Activated T-helper 2 cell treated with anti-CD3 and anti-CD28 coated beads, Interferon-gamma antibody, Interleukin-2, Interleukin-4, amounts not matched to agents 10 μg/mL and 5 μg/mL and 100 μg/mL, durations not matched to agents 14 hours and 24 hours and 36 hours (primary cell): Measurements from ENCODE around the gene SCFD2. TPM values are rescaled to one million over a fixed set of nuclear protein-coding genes. Genes with fewer than 3 reads are reported as not detected.
"Not testable (repeated sequence)": the region's sequence is repeated elsewhere in the genome, so short reads cannot be mapped to it uniquely, and the experiment has no call there.

Experiments used
- DNase-seq: peaks from one replicate; pipeline ENCODE4 v3.0.0; 2021; ENCODE audit warnings: low spot score
- H3K27ac Mint-ChIP-seq: one replicate; pipeline ENCODE4 v1.8.0; 2021; ENCODE audit warnings: mixed read lengths
- H3K27me3 Mint-ChIP-seq: one replicate; pipeline ENCODE4 v1.8.0; 2021; ENCODE audit warnings: low read depth, mixed read lengths
- H3K36me3 Mint-ChIP-seq: one replicate; pipeline ENCODE4 v1.8.0; 2021; ENCODE audit warnings: low read depth, mixed read lengths
- H3K4me1 Mint-ChIP-seq: one replicate; pipeline ENCODE4 v1.8.0; 2021; ENCODE audit warnings: low read depth, mixed read lengths
- H3K4me3 Mint-ChIP-seq: one replicate; pipeline ENCODE4 v1.8.0; 2021; ENCODE audit warnings: low read depth, mild to moderate bottlenecking, moderate library complexity, mixed read lengths
- H3K9me3 Mint-ChIP-seq: one replicate; pipeline ENCODE4 v1.8.0; 2021; ENCODE audit warnings: mixed read lengths
- intact Hi-C: fragments of 100-400 bp; cut with micrococcal nuclease; formaldehyde crosslinking; loops from one replicate; pipeline ENCODE4 v1.15.1; 2023
- total RNA-seq: library from RNA; stranded (reverse); gene quantifications from 2 replicates; pipeline ENCODE4 v1.2.3, GENCODE V29; 2022

SCFD2 gene
- total RNA-seq, 1 donor from 2014 or later, result 26.3 TPM

- H3K36me3 Mint-ChIP-seq, result no peaks in the 10 kb centered on the region
- intact Hi-C loops, result no loop called here
- H3K4me3 Mint-ChIP-seq, result no peak overlapping the region
- peaks cover 3% of the 10 kb centered on the region for H3K9me3 Mint-ChIP-seq
- no peaks in the 10 kb centered on the region for H3K27me3 Mint-ChIP-seq
- H3K27ac Mint-ChIP-seq, result no peak overlapping the region
- no peaks in the 10 kb centered on the region for H3K4me1 Mint-ChIP-seq
- DNase-seq, result no peak
Measured at GRCh38 chr4:53057679-53058078, 308.2 kb downstream of the SCFD2 start.

GRCh38 chr4:53057108-53057507 is 308.8 kb downstream of the SCFD2 start:
- H3K27ac Mint-ChIP-seq, intact Hi-C loops, DNase-seq, H3K27me3 Mint-ChIP-seq, H3K4me3 Mint-ChIP-seq, H3K36me3 Mint-ChIP-seq, H3K4me1 Mint-ChIP-seq, H3K9me3 Mint-ChIP-seq: not testable (repeated sequence)

GRCh38 chr4:53055716-53056403 is 310.0 kb downstream of the SCFD2 start:
- Mint-ChIP-seq H3K27ac (no peak overlapping the region), H3K4me1 (no peaks in the 10 kb centered on the region), H3K36me3 (no peaks in the 10 kb centered on the region)

DNA sequence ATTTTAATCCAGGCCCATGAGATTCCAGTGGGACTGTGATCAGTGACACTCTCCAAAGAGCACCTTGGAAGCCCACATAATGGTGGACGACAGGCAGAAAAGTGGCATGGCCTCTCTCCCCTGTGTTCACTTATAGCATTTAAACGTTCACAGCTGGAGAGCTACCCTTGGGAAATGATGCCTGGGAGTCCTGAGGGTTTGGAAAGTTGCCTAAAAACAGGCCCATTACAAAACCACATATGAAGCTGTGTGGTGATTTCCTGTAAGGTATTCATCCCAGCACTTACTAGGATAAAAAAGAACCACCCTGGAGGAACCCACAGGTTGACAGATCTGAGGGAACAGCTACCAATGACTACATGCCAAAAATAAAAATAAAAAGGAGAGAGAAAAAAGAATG is 310.6 kb downstream of the SCFD2 start:
- Mint-ChIP-seq H3K27ac (no peak overlapping the region), H3K27me3 (no peaks in the 10 kb centered on the region)
- DNase-seq, result no peak

More at GRCh38 chr4:53055716-53056403, 310.0 kb downstream of the SCFD2 start:
- Mint-ChIP-seq H3K4me3 (no peak overlapping the region), H3K27me3 (no peaks in the 10 kb centered on the region), H3K9me3 (peaks cover 3% of the 10 kb centered on the region)
- intact Hi-C loops, result no loop called here
- DNase-seq, result no peak

GRCh38 chr4:53050361-53050774 is 315.5 kb downstream of the SCFD2 start:
- H3K36me3 Mint-ChIP-seq, result no peaks in the 10 kb centered on the region
- no peak overlapping the region for H3K27ac Mint-ChIP-seq
- intact Hi-C loops, result no loop called here
- no peaks in the 10 kb centered on the region for H3K4me1 Mint-ChIP-seq
- no peaks in the 10 kb centered on the region for H3K27me3 Mint-ChIP-seq
- H3K4me3 Mint-ChIP-seq, result no peak overlapping the region
- no peak for DNase-seq
- no peaks in the 10 kb centered on the region for H3K9me3 Mint-ChIP-seq

More for the DNA sequence above, 310.6 kb downstream of the SCFD2 start:
- Mint-ChIP-seq H3K9me3 (peaks cover 3% of the 10 kb centered on the region), H3K4me3 (no peak overlapping the region), H3K4me1 (no peaks in the 10 kb centered on the region), H3K36me3 (no peaks in the 10 kb centered on the region)
- intact Hi-C loops, result no loop called here

GRCh38 chr4:53049528-53049927 is 316.3 kb downstream of the SCFD2 start:
- H3K27ac Mint-ChIP-seq, result no peak overlapping the region
- no peak overlapping the region for H3K4me3 Mint-ChIP-seq
- no peaks in the 10 kb centered on the region for H3K9me3 Mint-ChIP-seq
- intact Hi-C loops, result no loop called here
- H3K4me1 Mint-ChIP-seq, result no peaks in the 10 kb centered on the region
- no peak for DNase-seq
- no peaks in the 10 kb centered on the region for H3K27me3 Mint-ChIP-seq
- H3K36me3 Mint-ChIP-seq, result no peaks in the 10 kb centered on the region

DNA sequence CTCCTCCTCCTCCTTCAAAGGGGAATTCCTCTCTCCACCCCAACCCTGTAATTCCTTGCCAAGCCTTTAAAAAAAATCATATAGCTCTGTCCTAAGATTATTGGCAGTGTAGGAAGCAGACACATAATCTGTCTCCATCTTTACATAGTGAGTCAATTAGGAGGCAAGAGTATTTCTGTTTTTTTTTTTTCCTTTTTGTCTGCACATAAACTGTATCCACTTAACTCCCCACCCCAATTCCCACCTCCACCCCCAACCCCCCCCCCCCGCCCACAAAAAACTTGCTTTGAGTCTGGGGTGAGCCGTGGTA is 321.3 kb downstream of the SCFD2 start:
- intact Hi-C loops, result no loop called here
- no peaks in the 10 kb centered on the region for H3K4me1 Mint-ChIP-seq

DNA sequence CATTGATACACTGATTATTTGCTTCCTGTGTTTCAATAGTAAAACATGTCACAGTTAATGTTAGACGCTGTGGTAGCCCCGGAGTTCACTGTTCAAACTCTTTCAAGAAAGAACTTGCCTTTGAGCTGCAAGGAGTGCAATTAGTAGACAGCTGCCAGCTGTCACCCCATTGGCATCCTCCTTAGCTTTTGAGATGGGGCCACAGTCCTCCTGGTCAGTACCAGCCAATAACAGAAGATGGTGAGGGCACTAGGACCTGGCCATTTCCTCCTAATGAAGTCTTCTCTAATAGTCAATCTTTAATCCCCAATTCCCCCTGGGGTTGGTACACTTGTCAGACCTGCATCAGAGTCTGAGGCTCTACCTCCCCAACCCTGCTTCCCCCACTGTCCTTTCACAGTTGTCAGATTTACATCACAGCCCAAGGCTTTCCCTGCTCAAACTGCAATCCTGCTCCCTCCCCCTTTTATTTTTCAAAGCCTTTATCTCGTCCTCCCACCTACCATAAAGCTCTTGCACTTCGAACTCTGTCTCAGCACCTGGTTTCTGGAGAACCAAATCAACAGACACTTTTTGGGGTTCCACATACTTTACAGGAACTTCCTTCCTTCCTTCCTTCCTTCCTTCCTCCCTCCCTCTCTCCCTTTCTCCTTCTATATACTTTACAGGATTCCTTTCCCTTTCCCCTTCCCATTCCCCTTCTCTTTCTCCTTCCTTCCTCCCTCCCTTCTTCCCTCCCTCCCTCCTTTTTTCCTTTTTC is 321.8 kb downstream of the SCFD2 start:
- H3K9me3 Mint-ChIP-seq, result no peaks in the 10 kb centered on the region
- H3K4me3 Mint-ChIP-seq, result no peak overlapping the region
- no peaks in the 10 kb centered on the region for H3K36me3 Mint-ChIP-seq
- H3K27ac Mint-ChIP-seq, result no peak overlapping the region
- peaks cover 2% of the 10 kb centered on the region for H3K4me1 Mint-ChIP-seq
- intact Hi-C loops, result no loop called here
- DNase-seq, result no peak
- H3K27me3 Mint-ChIP-seq, result no peaks in the 10 kb centered on the region

More for the DNA sequence above, 321.3 kb downstream of the SCFD2 start:
- Mint-ChIP-seq H3K36me3 (no peaks in the 10 kb centered on the region), H3K9me3 (no peaks in the 10 kb centered on the region), H3K27ac (no peak overlapping the region), H3K4me3 (no peak overlapping the region), H3K27me3 (no peaks in the 10 kb centered on the region)
- no peak for DNase-seq

DNA sequence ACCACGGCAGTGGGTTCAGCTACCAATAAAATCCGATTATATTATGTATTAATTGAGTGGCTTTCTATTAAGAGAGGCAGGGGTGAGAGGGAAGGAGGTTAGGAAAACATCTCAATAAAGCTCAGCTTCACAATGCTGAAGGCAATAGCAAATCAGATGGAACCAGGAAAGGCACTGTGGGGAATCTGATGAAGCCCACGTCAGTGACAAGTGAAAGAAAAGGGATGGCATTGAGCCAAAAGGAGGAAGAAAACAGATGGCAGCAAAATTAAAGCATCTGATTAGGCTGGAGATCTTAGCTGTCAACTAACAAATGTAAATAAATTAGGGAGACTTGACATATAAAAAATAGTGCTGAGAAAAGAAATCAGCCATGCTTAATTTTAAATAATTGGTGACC is 322.8 kb downstream of the SCFD2 start:
- Mint-ChIP-seq H3K27me3 (no peaks in the 10 kb centered on the region), H3K9me3 (no peaks in the 10 kb centered on the region), H3K4me1 (peaks cover 3% of the 10 kb centered on the region), H3K36me3 (no peaks in the 10 kb centered on the region), H3K27ac (no peak overlapping the region), H3K4me3 (no peak overlapping the region)
- no peak for DNase-seq
- intact Hi-C loops, result no loop called here

DNA sequence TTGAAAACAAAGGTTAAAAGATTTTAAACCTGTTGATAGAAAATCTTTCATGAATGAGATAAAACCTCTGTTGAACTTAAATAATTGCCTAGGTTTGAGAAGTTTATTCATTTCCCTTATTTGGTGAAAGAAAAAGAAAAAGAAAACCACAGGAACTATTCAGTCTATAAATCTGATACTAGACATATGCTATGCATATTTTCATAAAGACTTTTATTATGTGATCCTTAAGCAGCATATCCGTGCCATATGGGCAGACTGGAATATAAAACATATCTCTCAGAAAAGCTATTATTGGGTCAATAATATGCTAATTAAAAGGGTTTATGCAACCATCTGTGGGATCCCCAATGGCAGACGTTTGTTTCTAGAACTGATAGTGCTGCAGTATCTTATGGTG is 325.0 kb downstream of the SCFD2 start:
- H3K9me3 Mint-ChIP-seq, result no peaks in the 10 kb centered on the region
- H3K4me1 Mint-ChIP-seq, result peaks cover 3% of the 10 kb centered on the region
- no peak overlapping the region for H3K4me3 Mint-ChIP-seq
- DNase-seq, result no peak
- intact Hi-C loops, result no loop called here
- H3K27me3 Mint-ChIP-seq, result no peaks in the 10 kb centered on the region
- no peaks in the 10 kb centered on the region for H3K36me3 Mint-ChIP-seq
- no peak overlapping the region for H3K27ac Mint-ChIP-seq

- Mint-ChIP-seq H3K4me1 (peaks cover 3% of the 10 kb centered on the region), H3K9me3 (peaks cover 3% of the 10 kb centered on the region), H3K4me3 (no peak overlapping the region), H3K27ac (no peak overlapping the region), H3K36me3 (peaks cover 2% of the 10 kb centered on the region), H3K27me3 (no peaks in the 10 kb centered on the region)
- no peak for DNase-seq
- intact Hi-C loops, result no loop called here
Measured at GRCh38 chr4:53040459-53040815, 325.4 kb downstream of the SCFD2 start.

DNA sequence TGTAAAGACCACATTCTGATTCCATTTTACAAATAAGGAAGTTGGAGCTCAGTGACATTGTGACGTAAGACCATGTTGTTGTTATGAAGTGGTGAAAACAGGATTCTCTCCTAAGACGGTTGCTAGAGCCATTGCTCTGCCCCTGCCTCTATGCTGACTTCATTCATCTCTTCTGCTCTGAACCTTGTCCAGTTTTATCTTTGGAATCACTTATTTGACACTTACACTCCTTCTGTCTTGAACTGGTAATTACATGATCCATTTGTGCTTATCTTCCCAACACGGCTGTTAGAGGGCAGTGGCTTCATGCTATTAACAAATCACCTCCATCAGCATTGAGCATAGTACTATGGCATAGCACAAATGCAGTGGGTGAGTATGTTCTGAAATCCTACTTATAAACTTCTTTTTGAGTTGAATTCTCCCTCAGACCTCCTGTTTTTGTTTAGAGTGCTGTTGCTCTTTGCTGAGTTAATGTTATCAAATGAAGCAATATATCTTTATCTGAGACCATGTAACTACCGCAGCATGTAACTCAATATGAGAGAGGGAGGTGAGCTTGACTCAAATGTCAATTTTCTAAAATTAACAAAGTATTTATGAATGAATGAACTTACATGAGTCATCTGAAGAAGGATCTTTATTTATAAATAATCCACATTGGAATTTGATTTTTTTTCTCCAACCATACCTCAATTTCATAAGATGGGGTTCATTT is 326.0 kb downstream of the SCFD2 start:
- Mint-ChIP-seq H3K4me1 (peaks cover 3% of the 10 kb centered on the region), H3K27me3 (no peaks in the 10 kb centered on the region), H3K9me3 (peaks cover 8% of the 10 kb centered on the region), H3K27ac (no peak overlapping the region), H3K36me3 (peaks cover 5% of the 10 kb centered on the region), H3K4me3 (no peak overlapping the region)
- intact Hi-C loops, result no loop called here
- no peak for DNase-seq

- Mint-ChIP-seq H3K27me3 (no peaks in the 10 kb centered on the region), H3K27ac (no peak overlapping the region), H3K4me3 (no peak overlapping the region), H3K9me3 (peaks cover 18% of the 10 kb centered on the region), H3K4me1 (peaks cover 13% of the 10 kb centered on the region), H3K36me3 (peaks cover 18% of the 10 kb centered on the region)
- intact Hi-C loops, result no loop called here
- no peak for DNase-seq
Measured at GRCh38 chr4:53037892-53038291, 328.0 kb downstream of the SCFD2 start.
